NCI-H2227 (cell line): ENCODE data around the gene MAFB.

Experiments used
- DNase-seq: peaks from one replicate; lab custom pipeline; 2025; ENCODE audit not compliant: unreplicated experiment; lab: John Stamatoyannopoulos, UW

The MAFB gene

DNA sequence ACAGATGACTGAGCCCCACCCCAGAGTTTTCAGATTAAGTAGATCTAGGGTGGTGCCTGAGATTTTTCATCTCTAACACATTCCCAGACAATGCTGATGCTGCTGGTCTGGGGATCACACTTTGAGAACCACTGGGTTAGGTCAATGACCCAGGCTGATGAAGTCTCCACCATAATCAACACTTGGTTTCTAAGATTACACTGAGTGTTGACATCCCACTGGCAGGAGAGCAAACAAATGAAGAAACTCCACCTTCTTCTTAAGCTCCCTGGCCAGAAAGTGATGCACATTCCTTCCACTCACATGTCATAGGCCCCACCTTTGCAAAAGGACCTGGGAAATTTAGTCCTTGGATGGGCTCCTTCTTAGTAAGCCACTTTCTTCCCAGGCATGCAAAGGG is 53.1 kb downstream of the MAFB start:
- DNase-seq = no peak
